HG03039 (cell line): ENCODE results near the gene KIF26A.

Experiments
- ATAC-seq: cut with Tn5 transposase; IDR thresholded peaks from one replicate; pipeline ENCODE4 v1.9.1; 2021; ENCODE audit warnings: mild to moderate bottlenecking, moderate library complexity; ENCODE audit not compliant: unreplicated experiment

KIF26A gene

DNA sequence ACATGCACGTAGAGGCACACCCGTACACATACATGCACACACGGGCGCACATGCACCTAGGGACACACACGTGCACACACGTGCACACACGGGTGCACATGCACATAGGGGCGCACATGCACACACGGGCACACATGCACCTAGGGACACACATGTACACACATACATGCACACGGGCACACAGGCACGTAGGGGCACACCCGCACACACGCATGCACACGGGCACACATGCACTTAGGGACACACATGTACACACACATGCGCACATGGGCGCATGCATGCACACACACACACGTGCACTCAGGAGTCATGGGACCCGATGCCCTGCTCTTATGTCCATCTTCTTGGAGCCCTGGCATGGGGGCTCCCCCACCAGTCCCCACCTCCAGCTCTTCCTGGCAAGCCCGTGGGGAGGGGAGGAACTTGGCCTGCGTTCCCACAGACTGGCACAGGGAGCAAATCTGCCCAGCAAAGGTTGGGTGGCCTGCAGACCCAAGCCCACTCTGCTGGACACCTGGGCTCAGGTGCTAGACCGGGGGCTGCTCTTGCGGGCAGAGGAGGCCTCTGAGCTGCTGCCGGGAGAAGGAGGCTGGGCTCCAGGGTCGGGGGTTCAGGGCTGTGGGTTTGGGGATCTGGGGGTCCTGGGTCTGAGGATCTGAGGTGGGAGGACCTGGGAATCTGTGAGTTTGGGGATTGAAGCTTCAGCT, 51.4 kb downstream of the KIF26A start:
- ATAC-seq: no peak

DNA sequence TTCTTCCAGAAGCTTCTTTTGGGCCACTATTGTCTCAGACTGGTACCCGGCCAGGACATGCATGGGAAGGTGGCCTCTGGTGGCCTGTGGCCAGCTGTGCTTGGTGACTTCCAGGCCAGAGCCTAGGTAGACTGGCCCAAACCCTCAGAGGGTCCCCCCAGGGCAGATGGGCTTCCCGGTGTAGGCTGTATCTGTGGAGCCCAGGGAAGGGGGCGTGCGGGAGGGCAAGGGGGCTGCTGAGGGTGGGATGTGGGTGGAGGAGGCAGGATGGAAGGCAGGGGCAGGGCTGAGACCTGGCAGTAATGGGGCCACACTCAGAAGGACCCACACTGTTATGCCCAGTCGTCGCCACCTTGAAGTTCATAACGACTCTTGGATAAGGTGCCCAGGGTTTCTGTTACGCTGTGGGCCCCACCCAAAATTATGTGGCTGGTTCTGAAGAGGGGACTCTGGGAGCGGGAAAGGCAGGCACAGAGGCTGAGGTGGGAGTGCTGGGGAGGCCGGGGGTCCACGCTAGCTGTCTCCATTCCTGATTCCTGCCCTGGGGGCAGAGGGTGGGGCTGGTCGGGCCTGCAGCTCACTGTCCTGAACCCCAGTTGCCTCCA, 52.1 kb downstream of the KIF26A start:
- ATAC-seq: no peak

DNA sequence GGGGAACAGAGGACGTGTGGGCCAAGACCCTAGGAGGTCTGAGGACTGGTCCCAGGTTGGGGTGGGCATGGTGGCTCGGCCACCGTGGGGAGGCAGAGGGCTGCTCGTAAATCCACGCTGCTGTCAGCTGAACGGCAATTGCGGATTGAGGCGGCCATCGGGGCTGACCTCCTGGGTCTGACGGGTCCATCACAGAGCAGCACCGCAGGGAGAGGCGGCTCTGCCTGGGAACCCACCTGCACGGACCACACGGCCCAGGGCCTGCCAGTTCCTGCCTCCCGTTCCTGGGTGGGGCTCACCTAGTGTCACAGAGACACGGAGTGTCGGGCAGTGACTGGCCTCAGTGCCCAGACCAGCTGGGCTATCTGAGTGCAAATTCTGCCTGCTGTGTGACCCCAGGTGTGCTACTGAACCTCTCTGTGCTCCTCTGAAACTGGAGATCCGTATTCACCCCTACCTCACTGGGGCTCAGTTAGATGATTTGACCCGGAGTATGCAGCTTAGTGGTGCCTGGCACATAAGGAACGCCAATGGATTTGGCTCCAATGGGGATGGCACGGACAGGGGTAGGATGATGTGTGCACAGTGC, 53.1 kb downstream of the KIF26A start:
- ATAC-seq: no peak

- no peak for ATAC-seq
These were observed 53.9 kb downstream of the KIF26A start for GRCh38 chr14:104192146-104192882.

DNA sequence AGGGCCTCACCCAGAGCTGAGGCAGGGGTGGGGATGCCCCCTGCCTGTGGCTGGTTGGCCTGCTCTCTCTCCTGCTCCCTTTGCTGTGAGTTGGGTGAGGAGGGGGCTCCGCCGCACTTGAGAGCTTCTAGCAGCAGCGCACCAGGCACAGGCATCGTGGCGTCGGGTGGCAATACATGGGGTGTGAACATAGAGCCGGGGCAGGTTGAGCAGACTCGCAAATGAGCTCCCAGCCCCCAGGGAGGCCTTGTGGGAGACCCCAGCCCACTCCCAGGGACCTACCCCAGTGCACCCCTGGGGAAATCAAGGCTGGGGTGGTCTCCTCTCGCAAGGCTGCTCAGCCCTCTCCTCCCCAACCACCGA, 54.5 kb downstream of the KIF26A start:
- no peak for ATAC-seq

DNA sequence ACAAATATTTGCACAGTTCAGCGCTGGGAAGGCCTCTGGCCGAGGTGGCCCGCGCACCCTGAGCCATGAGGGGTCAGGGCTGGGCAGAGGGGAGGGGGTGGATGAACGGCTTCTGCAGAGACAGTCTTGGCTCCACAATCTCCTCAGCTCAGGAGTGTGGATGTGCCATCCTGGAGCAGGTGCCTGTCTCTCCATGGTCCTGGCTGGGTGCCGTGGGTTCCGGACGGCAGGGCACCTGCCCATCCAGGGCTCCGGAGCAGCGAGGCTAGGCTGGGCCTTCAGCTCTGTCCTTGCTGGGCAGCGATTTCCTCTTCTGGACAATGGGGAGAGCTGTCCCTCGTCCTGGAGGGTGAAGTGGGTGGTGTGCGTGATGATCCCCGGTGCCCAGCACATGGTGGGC, 55.6 kb downstream of the KIF26A start:
- ATAC-seq: no peak

- no peak for ATAC-seq
These were observed 56.3 kb downstream of the KIF26A start for GRCh38 chr14:104194716-104195115.

- ATAC-seq: no peak
These were observed 57.0 kb downstream of the KIF26A start for GRCh38 chr14:104195361-104195760.

GRCh38 chr14:104195878-104196277, 57.5 kb downstream of the KIF26A start:
- no peak for ATAC-seq

- no peak for ATAC-seq
These were observed 58.2 kb downstream of the KIF26A start for GRCh38 chr14:104196461-104197140.

GRCh38 chr14:104197449-104198247, 59.3 kb downstream of the KIF26A start:
- no peak for ATAC-seq

DNA sequence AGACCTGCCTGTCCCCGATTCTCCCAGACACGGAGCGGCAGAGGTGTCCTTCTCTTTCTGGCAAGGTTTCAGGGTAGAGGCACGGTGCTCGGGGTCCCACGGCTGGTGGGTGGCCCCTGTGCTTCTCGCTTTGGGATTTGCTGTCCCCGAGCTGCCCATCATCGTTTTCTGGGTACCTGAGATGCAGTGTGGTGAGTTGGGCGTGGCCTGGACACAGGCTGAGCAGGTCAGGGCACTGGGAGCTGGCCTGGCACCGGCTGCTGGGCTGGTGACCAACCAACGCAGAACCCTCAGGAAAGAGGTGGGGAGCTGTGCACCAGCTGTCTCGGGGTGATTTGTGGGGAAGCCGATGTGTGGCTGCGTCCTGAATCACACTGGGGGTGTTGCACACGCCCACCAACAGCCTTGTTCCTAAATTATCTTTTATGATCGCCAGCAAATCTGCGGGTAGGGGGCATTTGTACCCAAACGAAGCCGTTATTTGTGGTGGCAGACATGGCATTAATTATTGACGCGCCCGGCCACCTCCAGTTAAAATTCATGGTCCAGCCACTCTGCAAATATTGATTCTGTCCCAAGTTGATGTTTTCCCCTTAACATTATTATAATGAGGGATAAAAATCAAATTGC, 61.0 kb downstream of the KIF26A start:
- no peak for ATAC-seq

DNA sequence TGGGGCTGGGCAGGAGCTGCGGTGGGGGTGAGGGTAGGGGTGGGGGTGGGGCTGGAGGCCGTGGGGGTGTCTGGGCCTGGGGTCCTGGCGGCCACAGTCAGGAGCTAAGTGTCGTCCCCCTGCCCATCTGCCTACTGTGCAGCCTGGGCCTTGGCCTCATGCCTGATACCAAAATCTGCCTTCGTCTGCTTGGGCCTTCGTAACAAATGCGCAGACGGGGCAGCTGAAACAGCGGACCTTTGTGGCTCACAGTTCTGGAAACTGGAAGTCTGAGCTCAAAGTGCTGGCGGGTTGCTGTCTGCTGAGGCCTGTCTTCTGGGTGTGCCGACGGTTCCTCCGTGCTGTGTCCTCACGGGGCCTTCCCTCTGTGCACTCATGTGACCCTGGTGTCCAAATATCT, 61.7 kb downstream of the KIF26A start:
- ATAC-seq: no peak

- ATAC-seq: no peak
These were observed 62.2 kb downstream of the KIF26A start for GRCh38 chr14:104200591-104200990.

DNA sequence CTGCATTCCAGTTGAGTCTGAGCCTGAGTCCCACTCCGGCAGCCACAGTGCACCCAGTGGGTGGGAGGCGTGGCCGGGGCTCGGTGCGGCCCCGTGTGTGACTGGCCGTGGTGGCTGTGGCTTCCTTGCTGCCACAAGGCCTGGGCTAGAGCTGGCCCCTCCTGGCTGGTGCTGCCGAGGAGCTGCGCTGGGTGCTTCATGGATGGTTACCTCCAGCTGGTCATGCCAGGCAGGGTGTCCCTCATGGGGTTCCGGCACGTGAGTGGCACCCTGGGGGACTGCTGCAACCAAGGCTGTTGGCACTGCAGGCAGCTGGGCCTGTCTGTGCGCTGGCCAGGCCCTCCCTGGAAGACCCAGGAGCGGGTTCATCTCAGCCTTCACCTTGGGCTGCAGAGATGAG, 62.7 kb downstream of the KIF26A start:
- ATAC-seq: no peak

GRCh38 chr14:104201496-104201895, 63.1 kb downstream of the KIF26A start:
- no peak for ATAC-seq

DNA sequence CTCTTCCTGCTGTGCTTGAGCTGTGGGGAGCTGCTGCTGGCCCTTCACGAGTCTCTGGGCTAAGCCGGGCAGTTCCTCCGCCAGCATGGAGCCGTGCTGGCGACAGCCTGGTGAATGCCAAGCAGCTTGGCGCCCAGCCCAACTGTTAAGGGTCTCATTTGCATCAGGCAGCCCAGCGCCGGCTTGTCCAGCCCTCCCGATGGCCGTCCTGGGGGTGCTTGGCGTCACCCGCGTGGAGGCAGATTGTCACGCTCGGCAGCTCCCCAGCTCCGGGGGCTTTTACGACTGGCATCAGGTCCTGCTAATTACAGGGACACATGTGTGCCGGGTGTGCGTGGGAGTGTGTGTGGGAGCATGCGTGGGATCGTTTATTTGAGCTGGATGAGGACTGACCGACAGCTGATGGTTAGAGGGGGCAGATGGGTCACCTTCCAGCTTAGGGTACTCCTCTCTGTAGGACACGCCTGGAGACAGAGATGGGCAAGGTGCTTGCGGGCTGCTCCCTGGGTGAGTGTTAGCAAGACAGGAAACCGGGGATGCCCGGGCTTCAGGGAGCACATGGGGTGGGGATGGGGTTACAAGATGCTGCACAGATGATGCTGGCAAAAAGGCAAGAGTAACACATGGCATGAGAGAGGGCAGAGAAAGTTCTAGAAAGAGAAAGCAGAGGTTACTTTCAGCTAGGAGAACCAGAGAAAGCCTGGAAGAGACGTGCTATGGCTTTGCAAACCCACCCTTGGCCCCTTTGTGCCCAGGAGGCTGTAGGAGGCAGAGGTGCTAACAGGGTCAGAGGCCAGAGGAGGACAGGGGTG, 64.1 kb downstream of the KIF26A start:
- no peak for ATAC-seq

DNA sequence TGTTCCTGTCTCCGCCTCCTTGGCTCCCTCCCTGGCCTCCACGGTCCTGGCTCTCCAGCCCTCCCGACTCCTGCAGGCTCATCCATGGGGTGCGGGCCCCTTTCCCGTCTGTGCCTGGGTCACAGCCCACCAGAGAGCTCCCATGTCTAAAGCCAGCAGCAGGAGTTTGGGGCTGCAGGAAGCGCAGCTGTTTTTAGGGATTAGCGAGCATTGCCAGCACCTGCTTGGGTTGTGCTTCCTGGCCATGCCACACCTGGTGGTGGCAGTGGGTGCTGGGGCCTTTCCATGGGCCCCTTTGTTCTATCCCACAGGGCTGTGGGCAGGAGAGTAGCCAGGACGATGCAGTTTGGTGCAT, 64.7 kb downstream of the KIF26A start:
- ATAC-seq: no peak

- no peak for ATAC-seq
These were observed 66.3 kb downstream of the KIF26A start for GRCh38 chr14:104204660-104205149.
